Retinal pigment epithelial cell (primary cell): ENCODE results near the gene C22orf23.

Source experiments
- DNase-seq: peaks from one replicate; pipeline ENCODE4 v3.0.0-alpha.2; 2010; ENCODE audit warnings: low read depth
- H3K4me3 ChIP-seq: 2 replicates; pipeline ENCODE4 v1.5.1; 2011; ENCODE audit warnings: mild to moderate bottlenecking, low read length, control low read depth, moderate library complexity
- CTCF ChIP-seq: conservative IDR thresholded peaks from 2 replicates; pipeline ENCODE4 v1.5.1; 2011; ENCODE audit warnings: low read depth, low read length, control low read depth, inconsistent platforms

C22orf23 gene

GRCh38 chr22:37995460-37995859 is 42.1 kb upstream of the C22orf23 start:
- TF ChIP-seq CTCF: no peak

GRCh38 chr22:37994982-37995381 is 41.6 kb upstream of the C22orf23 start:
- H3K4me3 ChIP-seq: no peak overlapping the region
- no peak for TF ChIP-seq CTCF
- no peak for DNase-seq

More at GRCh38 chr22:37995460-37995859, 42.1 kb upstream of the C22orf23 start:
- DNase-seq: no peak
- no peak overlapping the region for H3K4me3 ChIP-seq

GRCh38 chr22:37994049-37994448 is 40.6 kb upstream of the C22orf23 start:
- TF ChIP-seq CTCF: no peak
- no peak for DNase-seq
- no peak overlapping the region for H3K4me3 ChIP-seq

- H3K4me3 ChIP-seq: no peak overlapping the region
- no peak for DNase-seq
- TF ChIP-seq CTCF: no peak
Observed at GRCh38 chr22:37991731-37992442, 38.5 kb upstream of the C22orf23 start.

GRCh38 chr22:37990862-37991261 is 37.5 kb upstream of the C22orf23 start:
- TF ChIP-seq CTCF: no peak
- no peak overlapping the region for H3K4me3 ChIP-seq

GRCh38 chr22:37990301-37990700 is 36.9 kb upstream of the C22orf23 start:
- no peak overlapping the region for H3K4me3 ChIP-seq
- DNase-seq: no peak
- TF ChIP-seq CTCF: no peak

More at GRCh38 chr22:37990862-37991261, 37.5 kb upstream of the C22orf23 start:
- no peak for DNase-seq
